C4-2B (cell line): ENCODE data around the gene TP73.

Source experiments
- ZFX ChIP-seq: fragments of 450-650 bp; IDR thresholded peaks from 2 replicates; pipeline ENCODE4 v1.6.1; 2017
- TF ChIP-seq, protein P1 (sequence below): fragments of 450-650 bp; conservative IDR thresholded peaks from 2 replicates; pipeline ENCODE4 v1.5.1; 2017; ENCODE audit warnings: mild to moderate bottlenecking

DNA sequence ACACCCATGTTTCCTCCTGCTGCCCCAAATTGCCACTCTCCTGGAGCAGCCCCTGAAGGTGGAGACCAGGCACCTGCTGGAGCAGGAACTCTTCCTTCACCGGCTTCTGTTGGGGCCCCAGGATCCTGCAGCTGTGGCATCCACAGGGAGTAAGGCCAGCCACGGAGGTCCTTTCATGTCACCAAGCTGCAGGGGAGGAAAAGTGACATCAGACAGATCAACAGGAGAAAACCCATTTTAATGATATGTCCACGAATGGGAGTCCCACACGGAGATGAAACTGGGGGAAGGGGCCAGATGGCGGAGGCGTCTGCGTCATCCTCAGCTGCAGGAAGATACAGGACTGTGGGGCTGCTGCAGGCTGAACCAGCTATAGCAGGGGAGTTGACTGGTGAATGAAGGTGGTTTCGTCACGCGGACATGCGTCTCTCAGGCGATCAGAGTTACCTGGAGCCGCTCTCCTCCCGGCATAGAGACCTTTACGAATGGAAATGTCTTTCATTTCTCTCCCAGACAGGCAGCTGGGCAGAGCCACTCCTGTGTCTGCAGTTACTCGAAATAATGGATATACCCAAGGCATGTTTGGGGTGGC, 9.9 kb downstream of the TP73 start:
- TF ChIP-seq, protein P1, sequence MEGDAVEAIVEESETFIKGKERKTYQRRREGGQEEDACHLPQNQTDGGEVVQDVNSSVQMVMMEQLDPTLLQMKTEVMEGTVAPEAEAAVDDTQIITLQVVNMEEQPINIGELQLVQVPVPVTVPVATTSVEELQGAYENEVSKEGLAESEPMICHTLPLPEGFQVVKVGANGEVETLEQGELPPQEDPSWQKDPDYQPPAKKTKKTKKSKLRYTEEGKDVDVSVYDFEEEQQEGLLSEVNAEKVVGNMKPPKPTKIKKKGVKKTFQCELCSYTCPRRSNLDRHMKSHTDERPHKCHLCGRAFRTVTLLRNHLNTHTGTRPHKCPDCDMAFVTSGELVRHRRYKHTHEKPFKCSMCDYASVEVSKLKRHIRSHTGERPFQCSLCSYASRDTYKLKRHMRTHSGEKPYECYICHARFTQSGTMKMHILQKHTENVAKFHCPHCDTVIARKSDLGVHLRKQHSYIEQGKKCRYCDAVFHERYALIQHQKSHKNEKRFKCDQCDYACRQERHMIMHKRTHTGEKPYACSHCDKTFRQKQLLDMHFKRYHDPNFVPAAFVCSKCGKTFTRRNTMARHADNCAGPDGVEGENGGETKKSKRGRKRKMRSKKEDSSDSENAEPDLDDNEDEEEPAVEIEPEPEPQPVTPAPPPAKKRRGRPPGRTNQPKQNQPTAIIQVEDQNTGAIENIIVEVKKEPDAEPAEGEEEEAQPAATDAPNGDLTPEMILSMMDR, result no peak
- TF ChIP-seq ZFX, result no peak
